ENCODE results near the gene RIMKLA. TPM values are rescaled to one million over a fixed set of nuclear protein-coding genes. Genes with fewer than 3 reads are reported as not detected.

Gene RIMKLA
- total RNA-seq, 1 experiment from 2014 or later, result 8.3 TPM

DNA sequence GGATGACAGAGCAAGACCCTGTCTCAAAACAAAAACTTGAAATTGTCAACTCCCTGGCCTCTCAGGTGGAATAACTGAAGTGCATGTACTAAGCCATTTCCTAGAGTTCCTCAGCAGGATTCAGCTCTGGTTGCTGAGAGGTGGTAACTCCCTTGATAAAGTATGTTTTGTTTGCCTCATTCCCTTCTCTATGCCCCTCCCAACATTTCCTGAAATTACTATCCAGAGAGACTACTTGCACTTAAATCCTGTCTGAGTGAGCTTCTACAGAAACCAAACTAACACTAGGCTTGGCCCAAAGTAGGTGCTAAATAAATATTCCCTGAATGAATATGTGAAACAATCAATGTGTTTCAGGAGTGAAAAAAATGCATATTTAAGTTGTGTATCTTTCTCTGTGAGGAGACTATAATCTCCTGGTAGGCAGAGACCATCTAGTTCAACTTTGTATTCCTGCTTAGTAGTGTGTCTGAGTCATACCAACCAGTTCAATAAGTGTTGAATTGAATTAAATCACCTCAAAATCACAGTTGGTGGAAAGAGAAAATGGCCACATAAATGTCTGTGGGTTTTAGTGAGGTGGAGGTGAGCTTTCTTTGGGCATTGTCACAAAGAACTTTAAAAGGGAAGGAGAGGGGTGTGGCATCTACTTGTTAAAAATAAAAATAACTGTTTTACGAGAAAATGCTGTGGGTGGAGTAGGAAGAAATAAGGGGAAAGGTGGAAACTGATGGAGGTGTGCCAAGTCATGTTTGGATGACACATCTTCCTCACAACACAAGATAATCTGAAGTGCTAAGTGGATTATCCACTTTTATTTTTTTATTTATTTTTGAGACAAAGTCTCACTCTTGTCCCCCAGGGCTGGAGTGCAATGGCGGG is 12.6 kb downstream of the RIMKLA start:
- H3K27me3 Mint-ChIP-seq (ENCODE audit: low read depth), result no peaks in the 10 kb centered on the region
- CTCF ChIA-PET, result no interaction called here
- no peak for ATAC-seq
- H3K27ac Mint-ChIP-seq, result no peak overlapping the region
- no peak overlapping the region for H3K4me3 Mint-ChIP-seq
- no peaks in the 10 kb centered on the region for H3K9me3 Mint-ChIP-seq
- H3K36me3 Mint-ChIP-seq, result no peaks in the 10 kb centered on the region
- POLR2A ChIA-PET, result no interaction called here
- no peak for TF ChIP-seq ZNF219 (CRISPR knock-in tag; IDR thresholded peaks at IDR 0.05; ENCODE audit: borderline replicate concordance)
- TF ChIP-seq NR2C2 (CRISPR knock-in tag; IDR thresholded peaks at IDR 0.05), result no peak
- TF ChIP-seq SMAD4 (CRISPR knock-in tag; IDR thresholded peaks at IDR 0.05), result no peak
- TF ChIP-seq ZNF671 (CRISPR knock-in tag; IDR thresholded peaks at IDR 0.05), result no peak
- TF ChIP-seq RORB (CRISPR knock-in tag; IDR thresholded peaks at IDR 0.05), result no peak
- no peak for TF ChIP-seq NFATC4 (CRISPR knock-in tag; IDR thresholded peaks at IDR 0.05)
- TF ChIP-seq TEAD4 (CRISPR knock-in tag; IDR thresholded peaks at IDR 0.05), result no peak
- no peak for TF ChIP-seq FOXP4 (CRISPR knock-in tag; IDR thresholded peaks at IDR 0.05)
- no peak for TF ChIP-seq TP53 (CRISPR knock-in tag; IDR thresholded peaks at IDR 0.05)
- no peak for DNase-seq (ENCODE audit: low spot score)
- no peaks in the 10 kb centered on the region for H3K4me1 Mint-ChIP-seq

DNA sequence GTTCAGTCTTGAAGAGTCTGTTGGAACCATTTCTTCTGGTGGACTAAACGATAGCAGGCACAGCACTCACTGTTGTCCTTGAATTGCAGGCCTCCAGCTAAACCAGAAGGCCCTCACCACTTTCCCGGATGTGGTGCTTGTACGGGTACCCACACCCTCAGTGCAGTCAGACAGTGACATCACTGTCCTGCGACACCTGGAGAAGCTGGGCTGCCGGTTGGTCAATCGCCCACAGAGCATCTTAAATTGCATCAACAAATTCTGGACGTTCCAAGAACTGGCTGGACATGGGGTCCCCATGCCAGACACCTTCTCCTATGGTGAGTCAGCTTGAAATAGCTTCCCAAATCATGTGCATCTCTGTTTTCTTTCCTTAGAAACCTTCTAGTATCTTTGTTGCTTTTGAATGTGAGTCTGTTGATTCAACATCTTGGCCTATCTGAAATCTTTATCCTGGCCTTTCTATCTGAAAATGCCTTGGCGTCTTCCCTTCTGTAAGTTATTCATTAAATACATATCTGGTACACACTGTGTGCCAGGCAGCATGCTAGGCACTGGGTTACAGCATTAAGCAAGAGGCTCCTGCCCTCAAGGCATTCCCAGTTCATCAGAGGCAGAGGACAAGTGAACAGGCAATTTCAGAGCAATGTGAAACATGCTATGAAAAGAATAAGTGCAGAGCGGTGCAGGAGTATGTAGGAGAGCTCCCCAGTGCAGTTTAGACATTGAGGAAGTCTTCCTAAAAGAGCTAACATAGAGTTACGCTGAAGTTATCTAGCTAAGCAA is 18.9 kb downstream of the RIMKLA start:
- TF ChIP-seq STAT6 (CRISPR knock-in tag; conservative IDR thresholded peaks at IDR 0.05; ENCODE audit: low read depth) (no peak), GTF2I (CRISPR knock-in tag; conservative IDR thresholded peaks at IDR 0.05) (no peak), HMGA2 (CRISPR knock-in tag; IDR thresholded peaks at IDR 0.05) (no peak), ARID4B (CRISPR knock-in tag; IDR thresholded peaks at IDR 0.05; ENCODE audit: borderline replicate concordance) (no peak)
- Mint-ChIP-seq H3K9me3 (no peaks in the 10 kb centered on the region), H3K27ac (no peak overlapping the region), H3K27me3 (ENCODE audit: low read depth) (no peaks in the 10 kb centered on the region), H3K4me3 (no peak overlapping the region), H3K36me3 (peaks cover under 1% of the 10 kb centered on the region; the same call in 1 of the 2 replicates), H3K4me1 (no peaks in the 10 kb centered on the region)
- ChIA-PET POLR2A (no interaction called here), CTCF (no interaction called here)
- ATAC-seq (no peak), DNase-seq (ENCODE audit: low spot score) (no peak)

All from WTC11 (cell line).